SIG-M5 treated with dmso at 0.1 percent for 504 hours (cell line): ENCODE results near the gene ADGRG1.

Experiments used
- DNase-seq: peaks from one replicate; lab custom pipeline; 2025; ENCODE audit not compliant: unreplicated experiment; lab: John Stamatoyannopoulos, UW

ADGRG1 gene

GRCh38 chr16:57648581-57649442, 20.4 kb downstream of the ADGRG1 start:
- peak; percentile 63 for DNase-seq

GRCh38 chr16:57649443-57649751, 21.0 kb downstream of the ADGRG1 start:
- DNase-seq = no peak

GRCh38 chr16:57649846-57650245, 21.4 kb downstream of the ADGRG1 start:
- DNase-seq = no peak

- DNase-seq = no peak
These were observed 23.2 kb downstream of the ADGRG1 start for GRCh38 chr16:57651344-57652333.

GRCh38 chr16:57652695-57653471, 24.5 kb downstream of the ADGRG1 start:
- DNase-seq = no peak

GRCh38 chr16:57653936-57654335, 25.5 kb downstream of the ADGRG1 start:
- DNase-seq = no peak

- DNase-seq = no peak
These were observed 28.0 kb downstream of the ADGRG1 start for GRCh38 chr16:57656342-57656955.

- DNase-seq = no peak
These were observed 28.8 kb downstream of the ADGRG1 start for GRCh38 chr16:57657228-57657627.

- no peak for DNase-seq
These were observed 29.9 kb downstream of the ADGRG1 start for GRCh38 chr16:57658130-57658877.

- no peak for DNase-seq
These were observed 30.6 kb downstream of the ADGRG1 start for GRCh38 chr16:57658878-57659674.

- DNase-seq = no peak
These were observed 32.5 kb downstream of the ADGRG1 start for GRCh38 chr16:57660715-57661463.

- no peak for DNase-seq
These were observed 33.1 kb downstream of the ADGRG1 start for GRCh38 chr16:57661510-57661909.

- no peak for DNase-seq
These were observed 33.8 kb downstream of the ADGRG1 start for GRCh38 chr16:57661936-57662906.

GRCh38 chr16:57663436-57663835, 35.0 kb downstream of the ADGRG1 start:
- no peak for DNase-seq

- DNase-seq = no peak
These were observed 35.7 kb downstream of the ADGRG1 start for GRCh38 chr16:57663917-57664661.

- no peak for DNase-seq
These were observed 36.2 kb downstream of the ADGRG1 start for GRCh38 chr16:57664662-57665025.

GRCh38 chr16:57665541-57665940, 37.1 kb downstream of the ADGRG1 start:
- DNase-seq = no peak
